K562 (cell line): ENCODE measurements around the gene LAMB2. TPM values are rescaled to one million over a fixed set of nuclear protein-coding genes. Genes with fewer than 3 reads are reported as not detected.

Experiments
- ARID3B ChIP-seq: fragments of 250-450 bp; sonication (Bioruptor Pico); IDR thresholded peaks from 2 replicates; pipeline ENCODE4 v1.4.0; 2020; ENCODE audit warnings: borderline replicate concordance
- CBFB ChIP-seq: sonication (generic); formaldehyde crosslinking; IDR thresholded peaks from 2 replicates; pipeline ENCODE4 v1.4.0; 2020; ENCODE audit warnings: mild to moderate bottlenecking, missing genetic modification reagents
- CSDE1 ChIP-seq, 2 experiments: fragments of 450-650 bp; IDR thresholded peaks; 2 replicates each; pipeline ENCODE4 v1.6.1; 2016; ENCODE audit warnings: mild to moderate bottlenecking in 1 of 2
- FOSL1 ChIP-seq: fragments of 200-800 bp; sonication (Bioruptor generic); conservative IDR thresholded peaks from 2 replicates; pipeline ENCODE4 v1.6.1; 2016; ENCODE audit warnings: missing genetic modification characterization, missing compliant biosample characterization
- HDGF ChIP-seq: fragments of 450-650 bp; IDR thresholded peaks from 2 replicates; pipeline ENCODE4 v1.6.1; 2016
- HLTF ChIP-seq: fragments of 450-650 bp; IDR thresholded peaks from 2 replicates; pipeline ENCODE4 v1.6.1; 2016
- ID3 ChIP-seq, 2 experiments: fragments of 250-450 bp in 1 of 2; fragments of 450-650 bp in 1 of 2; sonication (Bioruptor Pico) in 1 of 2; IDR thresholded peaks; 2 replicates each; pipeline versions ENCODE4 v1.6.1 to v1.8.0; 2016 to 2021; ENCODE audit warnings: mild to moderate bottlenecking in 2 of 2, moderate library complexity in 2 of 2, missing compliant biosample characterization in 1 of 2, missing genetic modification characterization in 1 of 2
- MCM5 ChIP-seq: fragments of 450-650 bp; IDR thresholded peaks from 2 replicates; pipeline ENCODE4 v1.6.1; 2016; ENCODE audit warnings: low read depth
- MED1 ChIP-seq: sonication (generic); formaldehyde crosslinking; IDR thresholded peaks from 2 replicates; pipeline ENCODE4 v1.8.1; 2023; ENCODE audit warnings: missing genetic modification reagents, borderline replicate concordance
- MEF2D ChIP-seq: conservative IDR thresholded peaks from 2 replicates; pipeline ENCODE4 v1.6.1; 2016; ENCODE audit warnings: low read depth, missing genetic modification characterization, missing compliant biosample characterization
- MTA1 ChIP-seq: fragments of 450-650 bp; IDR thresholded peaks from 2 replicates; pipeline ENCODE4 v1.6.1; 2017; ENCODE audit warnings: borderline replicate concordance
- PHB ChIP-seq: fragments of 250-450 bp; sonication (Bioruptor Pico); IDR thresholded peaks from 2 replicates; pipeline ENCODE4 v1.5.0; 2021
- RBM34 ChIP-seq: fragments of 200-400 bp; formaldehyde crosslinking; IDR thresholded peaks from 2 replicates; pipeline ENCODE4 v1.6.1; 2018; ENCODE audit warnings: low read length, borderline replicate concordance; ENCODE audit not compliant: insufficient read depth
- SAFB2 ChIP-seq: fragments of 200-400 bp; formaldehyde crosslinking; IDR thresholded peaks from 2 replicates; pipeline ENCODE4 v1.6.1; 2018; ENCODE audit warnings: borderline replicate concordance, low read length, low read depth, moderate library complexity; ENCODE audit not compliant: severe bottlenecking
- SMARCA5 ChIP-seq: fragments of 450-650 bp; IDR thresholded peaks from 2 replicates; pipeline ENCODE4 v1.6.1; 2016
- SREBF2 ChIP-seq: sonication (generic); formaldehyde crosslinking; IDR thresholded peaks from 2 replicates; pipeline ENCODE4 v1.4.0; 2020; ENCODE audit warnings: mild to moderate bottlenecking, missing genetic modification reagents
- SRF ChIP-seq, 2 experiments: fragments of 250-450, 450-650 bp in 1 of 2; sonication (Bioruptor Pico) in 1 of 2; sonication (generic) in 1 of 2; formaldehyde crosslinking; IDR thresholded peaks; 2 replicates each; pipeline versions ENCODE4 v1.5.0 to v1.5.1; 2020 to 2022; ENCODE audit warnings: mild to moderate bottlenecking in 1 of 2, missing genetic modification reagents in 1 of 2
- ZBTB17 ChIP-seq: fragments of 450-650 bp; formaldehyde crosslinking; IDR thresholded peaks from 2 replicates; pipeline ENCODE4 v1.4.0; 2020; ENCODE audit warnings: mild to moderate bottlenecking
- ZFP1 ChIP-seq: fragments of 450-650 bp; formaldehyde crosslinking; IDR thresholded peaks from 2 replicates; pipeline ENCODE4 v1.4.0; 2020; ENCODE audit warnings: mild to moderate bottlenecking, mixed read lengths
- ZNF324 ChIP-seq: fragments of 250-450 bp; sonication (Bioruptor Pico); IDR thresholded peaks from 2 replicates; pipeline ENCODE4 v1.4.0; 2020; ENCODE audit warnings: mild to moderate bottlenecking
- polyA plus RNA-seq, 8 experiments: library from polyadenylated mRNA; depleted of rRNA in 4 of 8; stranded (reverse) in 5 of 8; unstranded in 3 of 8; fragments of >200 nt; fragmentation: Nextera tagmentation in 2 of 8; fragmentation: Illumina TruSeq in 1 of 8; extraction: Ambion mirVana in 2 of 8; extraction: Trizol in 1 of 8; gene quantifications; 2 replicates each; pipeline versions ENCODE4 v1.2.1 to v1.2.3, GENCODE V29; 2011 to 2014; ENCODE audit warnings: inconsistent platforms in 1 of 8, missing spikeins in 1 of 8
- total RNA-seq, 7 experiments: library from RNA; depleted of rRNA in 6 of 7; stranded (reverse); fragments of >200 nt in 6 of 7; fragmentation: Illumina TruSeq in 2 of 7; extraction: Trizol in 2 of 7; gene quantifications; 2 replicates each; pipeline versions ENCODE4 v1.2.1 to v1.2.3, GENCODE V29; 2011 to 2021; ENCODE audit warnings: low replicate concordance in 1 of 7
- TF ChIP-seq, protein P1 (sequence below): IDR thresholded peaks from 3 replicates; pipeline ENCODE4 v1.6.1; 2011; ENCODE audit warnings: borderline replicate concordance, mild to moderate bottlenecking, moderate library complexity; ENCODE audit not compliant: insufficient read length; ENCODE audit errors: extremely low read depth
- TF ChIP-seq, protein P2 (sequence below): fragments of 250-450 bp; sonication (Bioruptor Pico); IDR thresholded peaks from 2 replicates; pipeline ENCODE4 v1.5.0; 2021
- TF ChIP-seq, protein P3 (sequence below): IDR thresholded peaks from 2 replicates; pipeline ENCODE4 v1.6.1; 2014; ENCODE audit warnings: antibody characterized with exemption

The LAMB2 gene
- total and polyA plus RNA-seq, 9 of the 15 experiments (the other 6 are each of a cell fraction or from before 2014, with no cell fraction given): 1.4 to 26.0 (median 16.2) TPM

DNA sequence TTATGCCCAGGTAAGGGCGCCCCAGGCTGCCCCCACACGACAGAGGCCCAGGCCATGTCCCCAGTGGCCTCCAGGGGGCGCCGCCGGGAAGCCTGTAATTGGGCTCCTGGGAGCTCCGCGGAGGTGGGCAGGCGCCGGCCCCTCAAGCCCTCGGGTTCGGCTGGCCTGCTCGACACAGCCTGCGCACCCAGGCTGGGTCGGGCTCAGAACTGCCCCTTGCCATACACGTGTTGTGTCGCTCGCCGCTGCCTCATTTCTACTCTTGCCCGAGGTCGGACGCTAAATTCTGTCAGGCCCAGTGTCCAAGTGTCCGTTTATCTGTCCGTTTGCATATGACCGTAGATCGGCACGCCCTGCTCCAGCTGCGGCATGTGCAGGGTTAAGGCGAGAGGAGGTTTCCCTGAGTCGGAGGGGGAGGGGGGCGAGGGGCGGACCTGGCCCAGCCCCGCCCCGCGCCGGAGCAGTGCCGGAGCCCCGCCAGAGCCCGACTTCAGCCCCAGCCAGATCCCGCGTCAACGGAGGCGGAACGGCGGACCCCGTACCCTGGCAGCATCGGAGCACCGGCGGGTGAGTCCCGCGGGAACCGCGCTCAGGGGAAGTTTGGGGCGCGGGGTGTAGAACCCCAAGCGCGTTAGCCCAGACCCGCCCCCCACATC lies 38.4 kb upstream of the LAMB2 start, which contains the start of gene KLHDC8B (continued):
- TF ChIP-seq, protein P1, sequence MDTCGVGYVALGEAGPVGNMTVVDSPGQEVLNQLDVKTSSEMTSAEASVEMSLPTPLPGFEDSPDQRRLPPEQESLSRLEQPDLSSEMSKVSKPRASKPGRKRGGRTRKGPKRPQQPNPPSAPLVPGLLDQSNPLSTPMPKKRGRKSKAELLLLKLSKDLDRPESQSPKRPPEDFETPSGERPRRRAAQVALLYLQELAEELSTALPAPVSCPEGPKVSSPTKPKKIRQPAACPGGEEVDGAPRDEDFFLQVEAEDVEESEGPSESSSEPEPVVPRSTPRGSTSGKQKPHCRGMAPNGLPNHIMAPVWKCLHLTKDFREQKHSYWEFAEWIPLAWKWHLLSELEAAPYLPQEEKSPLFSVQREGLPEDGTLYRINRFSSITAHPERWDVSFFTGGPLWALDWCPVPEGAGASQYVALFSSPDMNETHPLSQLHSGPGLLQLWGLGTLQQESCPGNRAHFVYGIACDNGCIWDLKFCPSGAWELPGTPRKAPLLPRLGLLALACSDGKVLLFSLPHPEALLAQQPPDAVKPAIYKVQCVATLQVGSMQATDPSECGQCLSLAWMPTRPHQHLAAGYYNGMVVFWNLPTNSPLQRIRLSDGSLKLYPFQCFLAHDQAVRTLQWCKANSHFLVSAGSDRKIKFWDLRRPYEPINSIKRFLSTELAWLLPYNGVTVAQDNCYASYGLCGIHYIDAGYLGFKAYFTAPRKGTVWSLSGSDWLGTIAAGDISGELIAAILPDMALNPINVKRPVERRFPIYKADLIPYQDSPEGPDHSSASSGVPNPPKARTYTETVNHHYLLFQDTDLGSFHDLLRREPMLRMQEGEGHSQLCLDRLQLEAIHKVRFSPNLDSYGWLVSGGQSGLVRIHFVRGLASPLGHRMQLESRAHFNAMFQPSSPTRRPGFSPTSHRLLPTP: no peak
- TF ChIP-seq HDGF (no peak), SRF (CRISPR knock-in tag; IDR thresholded peaks at IDR 0.05) (no peak), SAFB2 (no peak), MED1 (CRISPR knock-in tag) (no peak), SREBF2 (CRISPR knock-in tag) (no peak), MEF2D (tag) (no peak), ARID3B (CRISPR knock-in tag) (no peak), ZFP1 (CRISPR knock-in tag) (no peak), CSDE1 (IDR thresholded peaks at IDR 0.05) (no peak), MTA1 (no peak), RBM34 (no peak), ZBTB17 (no peak), ZNF324 (CRISPR knock-in tag) (no peak), FOSL1 (no peak; the same call in 1 of the 2 replicates), HLTF (no peak; the same call in 1 of the 2 replicates), MCM5 (no peak), PHB (no peak), ID3 (CRISPR knock-in tag; IDR thresholded peaks at IDR 0.05) (no peak), ID3 (tag; IDR thresholded peaks at IDR 0.05) (0 out of 2 replicates have a peak, but pooled peaks have one; percentile 70), SMARCA5 (no peak), CBFB (CRISPR knock-in tag) (no peak)
- TF ChIP-seq, protein P2, sequence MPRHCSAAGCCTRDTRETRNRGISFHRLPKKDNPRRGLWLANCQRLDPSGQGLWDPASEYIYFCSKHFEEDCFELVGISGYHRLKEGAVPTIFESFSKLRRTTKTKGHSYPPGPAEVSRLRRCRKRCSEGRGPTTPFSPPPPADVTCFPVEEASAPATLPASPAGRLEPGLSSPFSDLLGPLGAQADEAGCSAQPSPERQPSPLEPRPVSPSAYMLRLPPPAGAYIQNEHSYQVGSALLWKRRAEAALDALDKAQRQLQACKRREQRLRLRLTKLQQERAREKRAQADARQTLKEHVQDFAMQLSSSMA: no peak
- TF ChIP-seq, protein P3, sequence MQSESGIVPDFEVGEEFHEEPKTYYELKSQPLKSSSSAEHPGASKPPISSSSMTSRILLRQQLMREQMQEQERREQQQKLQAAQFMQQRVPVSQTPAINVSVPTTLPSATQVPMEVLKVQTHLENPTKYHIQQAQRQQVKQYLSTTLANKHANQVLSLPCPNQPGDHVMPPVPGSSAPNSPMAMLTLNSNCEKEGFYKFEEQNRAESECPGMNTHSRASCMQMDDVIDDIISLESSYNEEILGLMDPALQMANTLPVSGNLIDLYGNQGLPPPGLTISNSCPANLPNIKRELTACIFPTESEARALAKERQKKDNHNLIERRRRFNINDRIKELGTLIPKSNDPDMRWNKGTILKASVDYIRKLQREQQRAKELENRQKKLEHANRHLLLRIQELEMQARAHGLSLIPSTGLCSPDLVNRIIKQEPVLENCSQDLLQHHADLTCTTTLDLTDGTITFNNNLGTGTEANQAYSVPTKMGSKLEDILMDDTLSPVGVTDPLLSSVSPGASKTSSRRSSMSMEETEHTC: peak; percentile 46; the same call in 1 of the 2 replicates
